SK-N-SH (cell line): Measurements from ENCODE around the gene ZNF679. TPM values are rescaled to one million over a fixed set of nuclear protein-coding genes. Genes with fewer than 3 reads are reported as not detected.
A peak's percentile ranks its signal among the peaks of the same experiment; 100 is the strongest.

Experiments used
- CTCF ChIA-PET: fragments of 300-600, 350-600 bp; formaldehyde crosslinking; extraction: SDS; loops from one replicate; lab custom pipeline; 2021; lab: Yijun Ruan, JAX
- POLR2A ChIA-PET: fragments of 350-600 bp; sonication (Branson Sonifier 250); formaldehyde crosslinking; extraction: SDS; loops from one replicate; lab custom pipeline; 2020; ENCODE audit warnings: antibody characterized with exemption, inconsistent platforms; lab: Yijun Ruan, JAX
- DNase-seq: peaks from one replicate; pipeline ENCODE4 v3.0.0; 2012
- H2AFZ ChIP-seq: fragments of 200-600 bp; sonication (generic); 2 replicates; pipeline ENCODE4 v1.8.1; 2016; ENCODE audit warnings: antibody characterized with exemption, mild to moderate bottlenecking, low read depth
- H3F3A ChIP-seq: fragments of 200-600 bp; sonication (generic); replicated peaks from 2 replicates; pipeline ENCODE3; 2016; ENCODE audit warnings: antibody characterized with exemption, mild to moderate bottlenecking; ENCODE audit not compliant: insufficient read depth
- H3K27ac ChIP-seq, 2 experiments: fragments of 200-500 bp in 1 of 2; fragments of 200-600 bp in 1 of 2; sonication (Bioruptor generic) in 1 of 2; sonication (generic), shearing (Covaris generic) in 1 of 2; 2 replicates each; pipeline versions ENCODE4 v1.5.1 to v1.6.1; 2014 to 2016; ENCODE audit warnings: low read depth in 2 of 2, inconsistent platforms in 1 of 2, low read length in 1 of 2, mild to moderate bottlenecking in 1 of 2, mixed read lengths in 1 of 2
- H3K27me3 ChIP-seq: fragments of 200-600 bp; sonication (generic), shearing (Covaris generic); 2 replicates; pipeline ENCODE4 v1.6.1; 2016; ENCODE audit warnings: mixed run types; ENCODE audit not compliant: insufficient read depth
- H3K36me3 ChIP-seq, 2 experiments: fragments of 200-500 bp in 1 of 2; fragments of 200-600 bp in 1 of 2; sonication (Bioruptor generic) in 1 of 2; sonication (generic) in 1 of 2; replicated peaks in 1 of 2; 2 replicates each; pipeline versions ENCODE3 to v1.5.1; 2014 to 2016; ENCODE audit warnings: low read length in 1 of 2, mild to moderate bottlenecking in 1 of 2; ENCODE audit not compliant: insufficient read depth in 2 of 2, control insufficient read depth in 1 of 2
- H3K4me1 ChIP-seq, 2 experiments: fragments of 200-500 bp in 1 of 2; fragments of 200-600 bp in 1 of 2; sonication (Bioruptor generic) in 1 of 2; sonication (generic), shearing (Covaris generic) in 1 of 2; 2 replicates each; pipeline versions ENCODE4 v1.5.1 to v1.6.1; 2014 to 2016; ENCODE audit warnings: low read depth in 1 of 2, low read length in 1 of 2, mixed run types in 1 of 2; ENCODE audit not compliant: insufficient read depth in 2 of 2, control insufficient read depth in 1 of 2
- H3K4me2 ChIP-seq: fragments of 200-600 bp; sonication (generic), shearing (Covaris generic); 2 replicates; pipeline ENCODE4 v1.6.1; 2017; ENCODE audit warnings: mixed run types
- H3K4me3 ChIP-seq, 2 experiments: fragments of 200-500 bp in 1 of 2; fragments of 200-600 bp in 1 of 2; sonication (Bioruptor generic) in 1 of 2; sonication (generic), shearing (Covaris generic) in 1 of 2; 2 replicates each; pipeline versions ENCODE4 v1.5.1 to v1.8.1; 2014 to 2016; ENCODE audit warnings: low read depth in 2 of 2, inconsistent platforms in 1 of 2, low read length in 1 of 2, mild to moderate bottlenecking in 1 of 2, mixed read lengths in 1 of 2, moderate library complexity in 1 of 2
- H3K79me2 ChIP-seq: fragments of 200-600 bp; sonication (generic); 2 replicates; pipeline ENCODE4 v1.8.1; 2017; ENCODE audit warnings: mild to moderate bottlenecking; ENCODE audit not compliant: insufficient read depth
- H3K9ac ChIP-seq: fragments of 200-600 bp; sonication (generic); 2 replicates; pipeline ENCODE4 v1.6.1; 2017; ENCODE audit warnings: mixed run types
- H3K9me2 ChIP-seq: fragments of 200-600 bp; sonication (generic); 2 replicates; pipeline ENCODE4 v1.6.1; 2017; ENCODE audit warnings: mixed run types
- H3K9me3 ChIP-seq: fragments of 200-600 bp; sonication (generic); 2 replicates; pipeline ENCODE4 v1.6.1; 2017; ENCODE audit warnings: mixed run types, mild to moderate bottlenecking, moderate library complexity
- H4K20me1 ChIP-seq: fragments of 200-600 bp; sonication (generic); 2 replicates; pipeline ENCODE4 v1.6.1; 2017; ENCODE audit warnings: mild to moderate bottlenecking, mixed run types; ENCODE audit not compliant: insufficient read depth
- CHD2 ChIP-seq: fragments of 150-350 bp; IDR thresholded peaks from 2 replicates; pipeline ENCODE4 v1.6.1; 2018; ENCODE audit warnings: low read length; ENCODE audit not compliant: partially characterized antibody
- EZH2phosphoT487 ChIP-seq: fragments of 200-600 bp; sonication (generic); IDR thresholded peaks from 2 replicates; pipeline ENCODE4 v1.6.1; 2017; ENCODE audit warnings: low read depth, mixed run types, mild to moderate bottlenecking, antibody characterized with exemption, moderate library complexity, borderline replicate concordance
- FOSL2 ChIP-seq: IDR thresholded peaks from 2 replicates; pipeline ENCODE4 v1.4.0; 2012; ENCODE audit warnings: low read depth, mild to moderate bottlenecking, moderate library complexity, borderline replicate concordance
- GATA2 ChIP-seq: sonication (generic); formaldehyde crosslinking; IDR thresholded peaks from 2 replicates; pipeline ENCODE4 v1.5.0; 2020; ENCODE audit warnings: mild to moderate bottlenecking, missing genetic modification reagents
- JUND ChIP-seq: IDR thresholded peaks from 2 replicates; pipeline ENCODE4 v1.4.0; 2012
- MEF2A ChIP-seq: IDR thresholded peaks from 2 replicates; pipeline ENCODE4 v1.4.0; 2012; ENCODE audit warnings: low read depth, borderline replicate concordance
- POLR2AphosphoS5 ChIP-seq: IDR thresholded peaks from 2 replicates; pipeline ENCODE4 v1.6.1; 2012; ENCODE audit warnings: low read depth, low read length
- RCOR1 ChIP-seq: fragments of 150-350 bp; IDR thresholded peaks from 2 replicates; pipeline ENCODE4 v1.6.1; 2017; ENCODE audit warnings: antibody characterized with exemption, low read length
- TAF1 ChIP-seq: IDR thresholded peaks from 2 replicates; pipeline ENCODE4 v1.6.1; 2012; ENCODE audit warnings: low read depth, mild to moderate bottlenecking, low read length, moderate library complexity, borderline replicate concordance
- TEAD4 ChIP-seq: IDR thresholded peaks from 2 replicates; pipeline ENCODE4 v1.4.0; 2012; ENCODE audit warnings: mild to moderate bottlenecking, borderline replicate concordance; ENCODE audit not compliant: insufficient read depth
- YY1 ChIP-seq: IDR thresholded peaks from 2 replicates; pipeline ENCODE4 v1.4.0; 2012; ENCODE audit warnings: low read depth, mild to moderate bottlenecking
- WGBS: methylation state at CpG from one replicate; pipeline ENCODE4 v1.1.6; 2017; ENCODE audit warnings: low lambda C conversion rate; 5-methylcytosine and 5-hydroxymethylcytosine counted together
- polyA plus RNA-seq, 3 experiments: library from polyadenylated mRNA; depleted of rRNA; stranded (reverse); fragments of >200 nt; gene quantifications; 2 replicates each; pipeline ENCODE4 v1.2.3, GENCODE V29; 2012
- TF ChIP-seq, protein P1 (sequence below): IDR thresholded peaks from 2 replicates; pipeline ENCODE4 v1.6.1; 2012; ENCODE audit warnings: mild to moderate bottlenecking, low read depth, low read length, moderate library complexity
- TF ChIP-seq, protein P2 (sequence below): IDR thresholded peaks from 2 replicates; pipeline ENCODE4 v1.4.0; 2012; ENCODE audit warnings: low read depth
- TF ChIP-seq, protein P3 (sequence below): IDR thresholded peaks from 2 replicates; pipeline ENCODE4 v1.4.0; 2012; ENCODE audit warnings: low read depth, borderline replicate concordance
- TF ChIP-seq, protein P4 (sequence below): fragments of 200-600 bp; sonication (generic); IDR thresholded peaks from 2 replicates; pipeline ENCODE4 v1.6.1; 2017; ENCODE audit warnings: antibody characterized with exemption, mild to moderate bottlenecking, moderate library complexity

Gene ZNF679
- polyA plus RNA-seq, 1 of the 3 experiments (the other 2 are of a cell fraction), result not detected

DNA sequence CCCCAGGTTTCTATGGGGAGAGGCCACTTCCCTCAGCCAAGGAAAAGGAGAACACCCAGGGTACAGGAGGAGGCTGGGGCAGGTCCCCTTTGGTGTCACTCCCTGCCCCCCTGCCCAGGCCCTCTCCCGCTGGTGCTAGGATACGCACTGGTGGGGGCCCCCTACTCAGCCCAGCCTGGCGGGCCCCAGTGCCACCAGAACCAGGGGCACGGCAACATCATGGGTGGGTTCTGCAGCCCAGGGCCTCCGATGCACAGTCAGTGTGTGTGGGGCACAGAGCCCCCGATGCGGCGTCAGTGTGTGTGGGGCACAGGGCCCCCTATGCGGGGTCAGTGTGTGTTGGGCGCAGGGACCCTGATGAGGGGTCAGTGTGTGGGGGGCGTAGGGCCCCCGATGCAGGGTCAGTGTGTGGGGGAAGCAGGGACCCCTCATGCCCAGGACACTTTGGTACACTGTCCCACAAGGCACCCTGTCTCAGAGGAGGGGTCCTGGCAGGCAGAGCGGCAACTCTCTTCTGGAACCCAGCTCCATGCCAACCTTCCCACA, 44.4 kb upstream of the ZNF679 start:
- peak; percentile 19 for DNase-seq
- Histone ChIP-seq H3K4me3 (no peak overlapping the region), H3K36me3 (no peaks in the 10 kb centered on the region), H3F3A (no peaks in the 10 kb centered on the region), H3K79me2 (no peaks in the 10 kb centered on the region), H3K4me2 (no peak overlapping the region), H3K9ac (no peak overlapping the region), H3K27me3 (no peaks in the 10 kb centered on the region), H3K4me1 (peaks cover 0 to 6% of the 10 kb centered on the region in 2 experiments; a peak in 1 of 4 replicates), H3K27ac (no peak overlapping the region), H2AFZ (no peak overlapping the region), H3K9me3 (no peaks in the 10 kb centered on the region), H3K9me2 (no peaks in the 10 kb centered on the region), H4K20me1 (no peaks in the 10 kb centered on the region)
- ChIA-PET POLR2A (no interaction called here), CTCF (interaction anchor here (0.6 to 5.2 kb wide), 25 partner anchors 10 to 1276 kb away, joined by 3 to 178 read pairs (median 4); partner anchors contain the start of gene ZNF735)
- 52% methylated on average over 10 of the region's 13 CpGs for WGBS
- TF ChIP-seq EZH2phosphoT487 (no peak), TAF1 (no peak), GATA2 (no peak), POLR2AphosphoS5 (no peak), JUND (no peak), RCOR1 (no peak), FOSL2 (no peak), TEAD4 (no peak), MEF2A (no peak), YY1 (no peak), CHD2 (no peak)
- TF ChIP-seq, protein P1, sequence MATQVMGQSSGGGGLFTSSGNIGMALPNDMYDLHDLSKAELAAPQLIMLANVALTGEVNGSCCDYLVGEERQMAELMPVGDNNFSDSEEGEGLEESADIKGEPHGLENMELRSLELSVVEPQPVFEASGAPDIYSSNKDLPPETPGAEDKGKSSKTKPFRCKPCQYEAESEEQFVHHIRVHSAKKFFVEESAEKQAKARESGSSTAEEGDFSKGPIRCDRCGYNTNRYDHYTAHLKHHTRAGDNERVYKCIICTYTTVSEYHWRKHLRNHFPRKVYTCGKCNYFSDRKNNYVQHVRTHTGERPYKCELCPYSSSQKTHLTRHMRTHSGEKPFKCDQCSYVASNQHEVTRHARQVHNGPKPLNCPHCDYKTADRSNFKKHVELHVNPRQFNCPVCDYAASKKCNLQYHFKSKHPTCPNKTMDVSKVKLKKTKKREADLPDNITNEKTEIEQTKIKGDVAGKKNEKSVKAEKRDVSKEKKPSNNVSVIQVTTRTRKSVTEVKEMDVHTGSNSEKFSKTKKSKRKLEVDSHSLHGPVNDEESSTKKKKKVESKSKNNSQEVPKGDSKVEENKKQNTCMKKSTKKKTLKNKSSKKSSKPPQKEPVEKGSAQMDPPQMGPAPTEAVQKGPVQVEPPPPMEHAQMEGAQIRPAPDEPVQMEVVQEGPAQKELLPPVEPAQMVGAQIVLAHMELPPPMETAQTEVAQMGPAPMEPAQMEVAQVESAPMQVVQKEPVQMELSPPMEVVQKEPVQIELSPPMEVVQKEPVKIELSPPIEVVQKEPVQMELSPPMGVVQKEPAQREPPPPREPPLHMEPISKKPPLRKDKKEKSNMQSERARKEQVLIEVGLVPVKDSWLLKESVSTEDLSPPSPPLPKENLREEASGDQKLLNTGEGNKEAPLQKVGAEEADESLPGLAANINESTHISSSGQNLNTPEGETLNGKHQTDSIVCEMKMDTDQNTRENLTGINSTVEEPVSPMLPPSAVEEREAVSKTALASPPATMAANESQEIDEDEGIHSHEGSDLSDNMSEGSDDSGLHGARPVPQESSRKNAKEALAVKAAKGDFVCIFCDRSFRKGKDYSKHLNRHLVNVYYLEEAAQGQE, result no peak
- TF ChIP-seq, protein P2, sequence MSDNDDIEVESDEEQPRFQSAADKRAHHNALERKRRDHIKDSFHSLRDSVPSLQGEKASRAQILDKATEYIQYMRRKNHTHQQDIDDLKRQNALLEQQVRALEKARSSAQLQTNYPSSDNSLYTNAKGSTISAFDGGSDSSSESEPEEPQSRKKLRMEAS, result no peak
- TF ChIP-seq, protein P3, sequence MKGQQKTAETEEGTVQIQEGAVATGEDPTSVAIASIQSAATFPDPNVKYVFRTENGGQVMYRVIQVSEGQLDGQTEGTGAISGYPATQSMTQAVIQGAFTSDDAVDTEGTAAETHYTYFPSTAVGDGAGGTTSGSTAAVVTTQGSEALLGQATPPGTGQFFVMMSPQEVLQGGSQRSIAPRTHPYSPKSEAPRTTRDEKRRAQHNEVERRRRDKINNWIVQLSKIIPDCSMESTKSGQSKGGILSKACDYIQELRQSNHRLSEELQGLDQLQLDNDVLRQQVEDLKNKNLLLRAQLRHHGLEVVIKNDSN, result no peak
- TF ChIP-seq, protein P4, sequence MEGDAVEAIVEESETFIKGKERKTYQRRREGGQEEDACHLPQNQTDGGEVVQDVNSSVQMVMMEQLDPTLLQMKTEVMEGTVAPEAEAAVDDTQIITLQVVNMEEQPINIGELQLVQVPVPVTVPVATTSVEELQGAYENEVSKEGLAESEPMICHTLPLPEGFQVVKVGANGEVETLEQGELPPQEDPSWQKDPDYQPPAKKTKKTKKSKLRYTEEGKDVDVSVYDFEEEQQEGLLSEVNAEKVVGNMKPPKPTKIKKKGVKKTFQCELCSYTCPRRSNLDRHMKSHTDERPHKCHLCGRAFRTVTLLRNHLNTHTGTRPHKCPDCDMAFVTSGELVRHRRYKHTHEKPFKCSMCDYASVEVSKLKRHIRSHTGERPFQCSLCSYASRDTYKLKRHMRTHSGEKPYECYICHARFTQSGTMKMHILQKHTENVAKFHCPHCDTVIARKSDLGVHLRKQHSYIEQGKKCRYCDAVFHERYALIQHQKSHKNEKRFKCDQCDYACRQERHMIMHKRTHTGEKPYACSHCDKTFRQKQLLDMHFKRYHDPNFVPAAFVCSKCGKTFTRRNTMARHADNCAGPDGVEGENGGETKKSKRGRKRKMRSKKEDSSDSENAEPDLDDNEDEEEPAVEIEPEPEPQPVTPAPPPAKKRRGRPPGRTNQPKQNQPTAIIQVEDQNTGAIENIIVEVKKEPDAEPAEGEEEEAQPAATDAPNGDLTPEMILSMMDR, result no peak
- TF ChIP-seq, all 33 proteins: peak for 0
